ENCODE results near the gene CCDC15.

CCDC15 gene

DNA sequence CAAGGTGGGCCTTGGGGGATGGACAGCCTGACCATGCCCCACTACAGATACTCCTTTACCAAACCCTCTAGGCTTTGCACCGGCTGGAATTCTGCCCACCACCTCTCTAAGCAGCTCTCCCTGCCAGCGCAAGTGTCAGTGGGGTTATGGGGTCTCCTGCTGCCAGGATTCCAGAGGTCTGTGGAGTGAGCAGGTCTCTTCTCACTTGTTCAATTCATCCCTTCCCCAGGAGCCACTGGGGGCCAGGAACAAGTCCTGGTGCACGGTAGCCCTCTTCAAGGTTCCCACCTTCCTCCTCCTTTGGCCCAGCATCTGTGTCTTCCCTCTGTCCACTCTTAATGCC lies 30.5 kb downstream of the CCDC15 start:
- no peak for DNase-seq (ENCODE audit: low spot score)
- in situ Hi-C loops (cut with MboI; ENCODE audit: low pct_unique_long_range_greater_than_20kb, low sequenced_read_pairs, unreplicated experiment), result no loop called here
- TF ChIP-seq, protein P1, sequence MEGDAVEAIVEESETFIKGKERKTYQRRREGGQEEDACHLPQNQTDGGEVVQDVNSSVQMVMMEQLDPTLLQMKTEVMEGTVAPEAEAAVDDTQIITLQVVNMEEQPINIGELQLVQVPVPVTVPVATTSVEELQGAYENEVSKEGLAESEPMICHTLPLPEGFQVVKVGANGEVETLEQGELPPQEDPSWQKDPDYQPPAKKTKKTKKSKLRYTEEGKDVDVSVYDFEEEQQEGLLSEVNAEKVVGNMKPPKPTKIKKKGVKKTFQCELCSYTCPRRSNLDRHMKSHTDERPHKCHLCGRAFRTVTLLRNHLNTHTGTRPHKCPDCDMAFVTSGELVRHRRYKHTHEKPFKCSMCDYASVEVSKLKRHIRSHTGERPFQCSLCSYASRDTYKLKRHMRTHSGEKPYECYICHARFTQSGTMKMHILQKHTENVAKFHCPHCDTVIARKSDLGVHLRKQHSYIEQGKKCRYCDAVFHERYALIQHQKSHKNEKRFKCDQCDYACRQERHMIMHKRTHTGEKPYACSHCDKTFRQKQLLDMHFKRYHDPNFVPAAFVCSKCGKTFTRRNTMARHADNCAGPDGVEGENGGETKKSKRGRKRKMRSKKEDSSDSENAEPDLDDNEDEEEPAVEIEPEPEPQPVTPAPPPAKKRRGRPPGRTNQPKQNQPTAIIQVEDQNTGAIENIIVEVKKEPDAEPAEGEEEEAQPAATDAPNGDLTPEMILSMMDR (IDR thresholded peaks at IDR 0.05; ENCODE audit: extremely low read depth, insufficient read depth, missing control alignments), result no peak

DNA sequence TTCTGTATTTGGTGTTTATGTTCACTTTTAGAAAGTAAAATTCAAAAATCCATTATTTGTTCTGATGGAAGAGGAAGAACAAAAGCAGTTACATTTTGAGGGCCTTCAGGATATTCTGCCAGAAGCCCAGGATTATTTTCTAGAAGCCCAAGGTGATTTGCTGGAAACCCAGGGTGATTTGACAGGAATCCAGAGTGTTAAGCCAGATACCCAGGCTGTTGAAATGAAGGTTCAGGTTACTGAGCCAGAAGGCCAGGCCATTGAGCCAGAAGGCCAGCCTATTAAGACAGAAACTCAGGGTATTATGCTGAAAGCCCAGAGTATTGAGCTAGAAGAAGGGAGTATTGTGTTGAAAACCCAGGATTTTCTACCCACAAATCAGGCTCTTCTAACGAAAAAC lies 33.1 kb downstream of the CCDC15 start:
- in situ Hi-C loops (cut with MboI; ENCODE audit: low pct_unique_long_range_greater_than_20kb, low sequenced_read_pairs, unreplicated experiment), result no loop called here
- TF ChIP-seq, protein P1 (IDR thresholded peaks at IDR 0.05; ENCODE audit: extremely low read depth, insufficient read depth, missing control alignments), result no peak
- DNase-seq (ENCODE audit: low spot score), result no peak

DNA sequence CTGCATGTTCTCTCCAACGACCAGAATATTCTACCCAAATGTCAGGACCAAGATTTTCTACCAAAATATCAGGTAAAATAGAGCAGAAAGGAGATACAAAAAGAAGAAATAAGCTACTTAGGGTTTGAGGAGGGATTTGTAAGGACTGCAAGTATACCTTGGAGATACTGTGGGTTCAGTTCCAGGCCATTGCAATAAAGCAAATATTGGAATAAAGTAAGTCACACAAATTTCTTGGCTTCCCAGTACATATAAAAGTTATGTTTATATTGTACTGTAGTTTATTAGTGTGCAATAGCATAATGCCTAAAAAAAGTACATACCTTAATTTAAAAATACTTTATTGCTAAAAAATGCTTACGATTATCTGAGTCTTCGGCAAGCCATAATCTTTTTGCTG lies 34.1 kb downstream of the CCDC15 start:
- no peak for DNase-seq (ENCODE audit: low spot score)
- in situ Hi-C loops (cut with MboI; ENCODE audit: low pct_unique_long_range_greater_than_20kb, low sequenced_read_pairs, unreplicated experiment), result no loop called here
- TF ChIP-seq, protein P1 (IDR thresholded peaks at IDR 0.05; ENCODE audit: extremely low read depth, insufficient read depth, missing control alignments), result no peak

DNA sequence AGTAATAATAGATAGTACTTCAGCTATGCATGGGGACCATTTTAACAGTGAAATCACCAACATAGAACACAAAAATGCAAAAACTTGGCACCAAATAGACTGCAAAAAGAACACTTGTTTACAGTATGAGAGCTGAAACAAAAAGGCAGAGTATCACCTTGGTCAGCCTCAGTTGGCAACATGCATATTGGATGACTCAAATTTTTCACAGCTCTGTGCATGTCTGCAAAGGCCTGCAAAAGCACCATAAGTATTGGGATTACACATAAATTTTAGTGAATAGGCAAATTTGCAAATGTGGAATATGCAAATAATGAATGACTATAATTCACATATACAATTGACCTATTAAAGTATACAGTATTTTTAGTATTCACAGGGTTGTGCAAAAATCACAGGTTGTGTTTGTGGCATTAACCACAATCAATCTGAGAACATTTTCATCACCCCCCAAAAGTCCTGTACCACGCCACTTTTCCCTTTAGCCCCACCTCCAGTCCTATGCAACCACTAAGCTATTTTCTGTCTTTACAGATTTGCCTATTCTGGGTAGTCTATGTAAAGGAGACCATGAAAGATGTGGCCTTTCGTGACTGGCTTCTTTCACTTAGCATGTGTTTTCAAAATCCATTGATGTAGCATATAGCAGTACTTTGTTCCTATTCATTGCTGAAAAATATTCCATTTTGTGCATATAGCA lies 47.2 kb downstream of the CCDC15 start:
- TF ChIP-seq, protein P1 (IDR thresholded peaks at IDR 0.05; ENCODE audit: extremely low read depth, insufficient read depth, missing control alignments), result no peak
- in situ Hi-C loops (cut with MboI; ENCODE audit: low pct_unique_long_range_greater_than_20kb, low sequenced_read_pairs, unreplicated experiment), result no loop called here
- DNase-seq (ENCODE audit: low spot score), result no peak

DNA sequence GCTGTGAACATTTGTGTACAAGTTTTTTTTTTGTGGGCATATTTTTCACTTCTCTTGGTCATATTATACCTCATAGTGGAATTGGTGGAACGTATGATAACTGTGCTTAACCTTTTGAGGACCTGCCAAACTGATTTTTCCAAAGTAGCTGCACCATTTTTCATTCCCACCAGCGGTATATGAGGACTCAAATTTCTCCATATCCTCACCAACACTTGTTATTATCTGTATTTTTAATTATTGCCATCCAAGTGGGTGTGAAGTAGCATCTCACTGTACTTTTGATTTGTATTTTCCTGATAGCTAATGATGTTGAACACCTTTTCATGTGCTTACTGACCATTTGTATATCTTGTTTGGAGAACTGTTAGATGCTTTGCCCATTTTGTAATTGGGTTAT lies 47.8 kb downstream of the CCDC15 start:
- TF ChIP-seq, protein P1 (IDR thresholded peaks at IDR 0.05; ENCODE audit: extremely low read depth, insufficient read depth, missing control alignments), result no peak
- no peak for DNase-seq (ENCODE audit: low spot score)
- in situ Hi-C loops (cut with MboI; ENCODE audit: low pct_unique_long_range_greater_than_20kb, low sequenced_read_pairs, unreplicated experiment), result no loop called here

DNA sequence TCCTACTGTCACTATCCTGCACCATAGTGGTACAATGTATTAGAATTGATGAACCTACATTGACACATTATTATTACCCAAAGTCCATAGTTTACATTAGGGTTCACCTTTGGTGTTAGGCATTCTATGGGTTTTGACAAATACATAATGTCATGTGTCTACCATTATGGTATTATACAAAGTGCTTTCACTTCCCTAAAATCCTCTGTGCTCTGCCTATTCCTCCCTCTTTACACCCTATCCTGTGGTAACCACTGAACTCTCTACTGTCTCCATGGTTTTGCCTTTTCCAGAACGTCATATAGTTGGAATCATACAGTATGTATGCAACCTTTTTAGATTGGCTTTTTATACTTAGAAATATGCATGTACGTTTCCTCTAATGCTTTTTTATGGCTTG lies 51.5 kb downstream of the CCDC15 start:
- DNase-seq (ENCODE audit: low spot score), result no peak
- TF ChIP-seq, protein P1 (IDR thresholded peaks at IDR 0.05; ENCODE audit: extremely low read depth, insufficient read depth, missing control alignments), result no peak
- in situ Hi-C loops (cut with MboI; ENCODE audit: low pct_unique_long_range_greater_than_20kb, low sequenced_read_pairs, unreplicated experiment), result no loop called here
